Esophagus muscularis mucosa (tissue), 4 donors: ENCODE results near the gene CBLB.

Source experiments
- EP300 ChIP-seq: sonication (generic); formaldehyde crosslinking; IDR thresholded peaks from one replicate; pipeline ENCODE4 v1.6.1; 2017; ENCODE audit warnings: antibody characterized with exemption
- POLR2A ChIP-seq: fragments of 450-650 bp; IDR thresholded peaks from one replicate; pipeline ENCODE4 v1.6.1; 2017; ENCODE audit warnings: antibody characterized with exemption, moderate library complexity, mild to moderate bottlenecking, low read depth
- POLR2AphosphoS5 ChIP-seq, 2 donors: sonication (generic); formaldehyde crosslinking; IDR thresholded peaks; one replicate each; pipeline ENCODE4 v1.6.1; 2017; ENCODE audit warnings: antibody characterized with exemption in 2 of 2
- TF ChIP-seq, protein P1 (sequence below), 3 experiments: fragments of 200-600 bp in 2 of 3; fragments of 450-650 bp in 1 of 3; sonication (generic) in 2 of 3; IDR thresholded peaks; one replicate each; pipeline ENCODE4 v1.5.1; 2017 to 2019; ENCODE audit warnings: antibody characterized with exemption in 3 of 3, mild to moderate bottlenecking in 2 of 3, moderate library complexity in 1 of 3

DNA sequence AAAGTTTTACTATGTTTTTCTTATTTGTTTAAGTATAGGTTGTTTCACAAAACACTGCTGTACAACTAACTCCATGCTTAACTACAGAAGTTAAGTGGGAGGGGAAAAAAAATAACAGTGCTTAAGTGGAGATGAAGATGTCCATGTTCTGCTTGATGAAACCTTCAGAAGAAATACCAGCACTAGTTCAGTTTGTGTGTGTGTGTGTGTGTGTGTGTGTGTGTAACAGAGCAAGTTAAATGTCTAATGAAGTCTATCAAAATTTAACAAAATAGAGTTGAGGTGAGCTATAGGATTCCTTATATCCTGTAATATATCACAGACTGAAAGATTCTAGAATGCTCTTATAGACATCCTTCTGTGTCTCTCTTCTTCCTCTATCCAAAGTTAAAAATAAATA, 44.1 kb upstream of the CBLB start:
- no peak for TF ChIP-seq EP300
- TF ChIP-seq POLR2A = no peak
- no peak for TF ChIP-seq POLR2AphosphoS5 (IDR thresholded peaks at IDR 0.05)
- TF ChIP-seq, protein P1, sequence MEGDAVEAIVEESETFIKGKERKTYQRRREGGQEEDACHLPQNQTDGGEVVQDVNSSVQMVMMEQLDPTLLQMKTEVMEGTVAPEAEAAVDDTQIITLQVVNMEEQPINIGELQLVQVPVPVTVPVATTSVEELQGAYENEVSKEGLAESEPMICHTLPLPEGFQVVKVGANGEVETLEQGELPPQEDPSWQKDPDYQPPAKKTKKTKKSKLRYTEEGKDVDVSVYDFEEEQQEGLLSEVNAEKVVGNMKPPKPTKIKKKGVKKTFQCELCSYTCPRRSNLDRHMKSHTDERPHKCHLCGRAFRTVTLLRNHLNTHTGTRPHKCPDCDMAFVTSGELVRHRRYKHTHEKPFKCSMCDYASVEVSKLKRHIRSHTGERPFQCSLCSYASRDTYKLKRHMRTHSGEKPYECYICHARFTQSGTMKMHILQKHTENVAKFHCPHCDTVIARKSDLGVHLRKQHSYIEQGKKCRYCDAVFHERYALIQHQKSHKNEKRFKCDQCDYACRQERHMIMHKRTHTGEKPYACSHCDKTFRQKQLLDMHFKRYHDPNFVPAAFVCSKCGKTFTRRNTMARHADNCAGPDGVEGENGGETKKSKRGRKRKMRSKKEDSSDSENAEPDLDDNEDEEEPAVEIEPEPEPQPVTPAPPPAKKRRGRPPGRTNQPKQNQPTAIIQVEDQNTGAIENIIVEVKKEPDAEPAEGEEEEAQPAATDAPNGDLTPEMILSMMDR (IDR thresholded peaks at IDR 0.05) = no peak
